Panc1 (cell line): Measurements from ENCODE around the gene INCENP.

Experiments used
- CTCF ChIP-seq: fragments of 450-650 bp; IDR thresholded peaks from 2 replicates; pipeline ENCODE4 v1.5.1; 2017; ENCODE audit warnings: mild to moderate bottlenecking
- POLR2AphosphoS5 ChIP-seq: IDR thresholded peaks from 2 replicates; pipeline ENCODE4 v1.6.1; 2012; ENCODE audit warnings: mild to moderate bottlenecking, low read depth, low read length, moderate library complexity
- REST ChIP-seq, 2 experiments: IDR thresholded peaks; 2 replicates each; pipeline ENCODE4 v1.6.1; 2011 to 2012; ENCODE audit warnings: low read depth in 2 of 2, control low read depth in 1 of 2, low read length in 1 of 2, mild to moderate bottlenecking in 1 of 2, moderate library complexity in 1 of 2; ENCODE audit not compliant: insufficient read depth in 1 of 2
- SIN3A ChIP-seq: IDR thresholded peaks from 2 replicates; pipeline ENCODE4 v1.6.1; 2012; ENCODE audit warnings: low read depth, mild to moderate bottlenecking, low read length, moderate library complexity, borderline replicate concordance; ENCODE audit not compliant: insufficient read depth
- TCF7L2 ChIP-seq: IDR thresholded peaks from 2 replicates; pipeline ENCODE4 v1.6.1; 2011; ENCODE audit warnings: mild to moderate bottlenecking, low read depth, low read length, inconsistent platforms

GRCh38 chr11:62132191-62132590 lies 8.4 kb downstream of the INCENP start:
- TF ChIP-seq CTCF (no peak), POLR2AphosphoS5 (no peak), TCF7L2 (no peak), REST (IDR thresholded peaks at IDR 0.05; ENCODE audit: insufficient read depth in 1 of 2, low read depth in 2 of 2, low read length in 1 of 2) (no peak), SIN3A (no peak)
